Epidermal melanocyte (primary cell): ENCODE measurements around the gene INTS7.

Source experiments
- DNase-seq: peaks from one replicate; pipeline ENCODE4 v3.0.0; 2011; ENCODE audit warnings: low spot score; ENCODE audit not compliant: insufficient read length

Gene INTS7, protein sequence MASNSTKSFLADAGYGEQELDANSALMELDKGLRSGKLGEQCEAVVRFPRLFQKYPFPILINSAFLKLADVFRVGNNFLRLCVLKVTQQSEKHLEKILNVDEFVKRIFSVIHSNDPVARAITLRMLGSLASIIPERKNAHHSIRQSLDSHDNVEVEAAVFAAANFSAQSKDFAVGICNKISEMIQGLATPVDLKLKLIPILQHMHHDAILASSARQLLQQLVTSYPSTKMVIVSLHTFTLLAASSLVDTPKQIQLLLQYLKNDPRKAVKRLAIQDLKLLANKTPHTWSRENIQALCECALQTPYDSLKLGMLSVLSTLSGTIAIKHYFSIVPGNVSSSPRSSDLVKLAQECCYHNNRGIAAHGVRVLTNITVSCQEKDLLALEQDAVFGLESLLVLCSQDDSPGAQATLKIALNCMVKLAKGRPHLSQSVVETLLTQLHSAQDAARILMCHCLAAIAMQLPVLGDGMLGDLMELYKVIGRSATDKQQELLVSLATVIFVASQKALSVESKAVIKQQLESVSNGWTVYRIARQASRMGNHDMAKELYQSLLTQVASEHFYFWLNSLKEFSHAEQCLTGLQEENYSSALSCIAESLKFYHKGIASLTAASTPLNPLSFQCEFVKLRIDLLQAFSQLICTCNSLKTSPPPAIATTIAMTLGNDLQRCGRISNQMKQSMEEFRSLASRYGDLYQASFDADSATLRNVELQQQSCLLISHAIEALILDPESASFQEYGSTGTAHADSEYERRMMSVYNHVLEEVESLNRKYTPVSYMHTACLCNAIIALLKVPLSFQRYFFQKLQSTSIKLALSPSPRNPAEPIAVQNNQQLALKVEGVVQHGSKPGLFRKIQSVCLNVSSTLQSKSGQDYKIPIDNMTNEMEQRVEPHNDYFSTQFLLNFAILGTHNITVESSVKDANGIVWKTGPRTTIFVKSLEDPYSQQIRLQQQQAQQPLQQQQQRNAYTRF

DNA sequence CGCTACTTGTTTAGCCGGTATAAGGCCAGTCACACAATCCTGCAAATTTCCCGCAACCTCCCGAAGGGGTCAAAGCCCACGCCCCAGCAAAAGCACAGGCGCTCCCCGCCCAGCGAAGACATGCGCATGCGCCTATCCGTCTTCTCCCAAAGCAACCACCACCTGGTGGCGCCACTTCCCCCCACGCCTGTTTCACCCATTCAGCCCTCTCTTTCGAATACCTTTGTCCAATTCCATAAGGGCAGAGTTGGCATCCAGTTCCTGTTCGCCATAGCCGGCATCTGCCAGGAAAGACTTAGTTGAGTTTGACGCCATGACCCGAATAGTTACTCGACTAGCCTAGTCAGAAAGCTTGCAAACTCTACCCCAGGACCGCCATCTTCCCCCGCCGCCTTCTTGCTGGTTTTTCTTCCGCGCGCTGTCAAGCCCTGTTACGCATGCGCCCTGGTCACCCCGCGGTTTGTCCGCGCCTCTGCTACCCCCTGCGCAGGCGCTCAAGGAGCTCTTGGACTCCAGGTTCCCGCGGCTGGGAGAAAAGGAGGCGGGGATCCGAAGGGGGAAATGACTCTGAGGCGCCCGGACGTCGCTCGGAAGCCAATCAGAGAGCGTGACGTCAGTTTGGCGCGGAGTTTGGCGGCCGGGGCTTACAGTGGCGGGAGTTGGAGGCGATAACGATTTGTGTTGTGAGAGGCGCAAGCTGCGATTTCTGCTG lies at the start of gene INTS7, which contains the start of gene DTL:
Gene INTS7 (minus strand): TSS at position 435 of the 712 bp plus-strand sequence. CDS start 120 bp downstream, at position 315.
Gene DTL (plus strand): TSS at position 626 of the 712 bp plus-strand sequence. CDS start 143 bp downstream, outside the sequence.
- DNase-seq, result peak; percentile 96

DNA sequence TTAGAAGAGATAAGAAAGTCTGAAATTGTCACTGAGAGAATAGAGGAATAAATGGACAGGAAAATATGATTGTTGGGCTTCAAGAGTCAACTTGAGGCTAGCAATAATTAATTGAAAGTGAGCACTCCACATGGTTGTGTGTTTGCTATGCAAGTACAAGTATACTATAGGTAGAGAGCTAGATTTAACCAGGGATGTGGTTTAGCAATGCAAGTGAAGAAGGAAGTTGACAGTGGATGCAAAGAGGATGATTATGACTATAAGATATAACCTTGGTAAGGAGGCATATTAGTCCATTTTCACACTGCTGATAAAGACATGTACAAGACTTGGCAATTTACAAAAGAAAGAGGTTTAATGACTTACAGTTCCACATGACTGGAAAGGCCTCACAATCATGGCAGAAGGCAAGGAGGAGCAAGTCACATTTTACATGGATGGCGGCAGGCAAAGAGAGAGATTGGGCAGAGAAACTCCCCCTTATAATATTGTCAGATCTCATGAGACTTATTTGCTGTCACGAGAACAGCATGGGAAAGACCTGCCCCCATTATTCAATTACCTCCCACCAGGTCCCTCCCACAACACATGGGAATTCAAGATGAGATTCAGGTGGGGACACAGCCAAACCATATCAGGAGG lies 47.5 kb upstream of the INTS7 start:
- no peak for DNase-seq

DNA sequence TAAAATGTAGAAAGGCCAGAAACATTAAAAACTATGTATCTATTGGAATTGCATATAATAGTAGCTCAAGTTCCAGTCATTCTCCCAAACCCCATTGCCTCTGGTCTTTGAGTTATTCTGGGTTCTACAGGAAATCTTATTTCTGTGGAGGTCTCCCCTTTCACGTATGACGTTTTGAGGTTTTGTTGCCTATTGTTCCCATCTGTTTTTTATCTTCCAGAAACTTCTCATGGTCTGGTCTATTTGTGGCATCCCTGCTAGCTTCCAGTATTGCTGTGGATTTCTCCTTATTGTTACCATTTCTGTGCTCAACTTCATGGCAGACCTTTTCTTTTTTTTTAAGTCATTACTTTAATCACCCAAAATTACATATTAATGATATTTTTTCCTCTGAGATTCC lies 43.5 kb upstream of the INTS7 start:
- DNase-seq, result no peak

DNA sequence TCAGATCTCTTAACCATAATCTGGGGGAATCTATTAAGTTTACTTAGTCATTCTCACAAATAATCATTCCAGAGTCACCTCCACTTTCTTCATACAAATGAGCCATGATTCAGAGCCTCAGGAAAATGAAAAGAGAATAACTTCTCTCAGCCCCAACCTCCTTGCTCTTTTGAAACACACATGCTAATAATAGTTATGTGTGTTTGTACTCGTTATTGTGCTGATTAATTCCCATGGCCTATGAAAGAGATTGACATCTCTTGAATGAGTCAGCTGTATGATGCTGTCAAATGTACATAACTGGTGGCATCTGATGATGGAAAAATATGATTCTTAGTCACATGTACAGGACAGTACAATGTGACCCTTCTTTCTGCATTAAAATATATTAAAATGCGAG lies 41.7 kb upstream of the INTS7 start:
- no peak for DNase-seq

DNA sequence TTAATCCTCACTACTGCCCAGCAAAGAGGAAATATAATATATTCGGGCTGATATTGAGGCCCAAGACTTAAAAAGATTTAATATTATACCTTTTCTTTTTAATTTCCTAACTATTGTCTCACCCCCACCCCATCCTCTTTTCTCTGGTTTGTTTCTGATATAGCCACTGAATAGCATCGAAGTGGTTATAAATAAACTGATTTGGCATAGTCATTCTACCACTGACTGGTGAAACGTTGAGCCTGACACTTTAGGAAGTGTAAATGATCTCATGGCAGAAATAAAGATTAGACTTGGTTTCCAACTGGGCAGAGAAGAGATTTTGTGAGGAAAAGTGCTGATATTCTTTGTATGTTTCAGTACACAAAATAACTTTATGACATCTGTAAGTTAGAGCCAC lies 39.5 kb upstream of the INTS7 start:
- no peak for DNase-seq

DNA sequence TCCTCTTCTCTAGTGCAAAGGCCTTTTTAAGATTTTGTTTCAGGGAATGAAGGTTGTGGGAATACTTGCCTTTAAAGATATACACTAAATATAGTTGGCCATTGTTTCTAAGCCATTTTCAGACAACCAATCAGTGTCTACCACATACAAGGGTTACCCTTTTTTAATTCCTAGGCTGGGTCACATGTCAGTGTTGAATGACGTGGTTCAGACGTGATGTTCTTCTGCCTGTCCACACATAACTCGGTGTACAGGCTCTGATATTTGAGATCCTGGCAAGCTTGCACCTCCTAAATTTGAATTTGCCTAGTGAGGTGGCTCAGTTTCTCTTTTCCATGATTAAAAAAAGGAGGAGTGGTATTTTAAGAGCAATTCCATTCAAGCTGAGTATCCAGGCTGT lies 39.0 kb upstream of the INTS7 start:
- DNase-seq, result no peak

DNA sequence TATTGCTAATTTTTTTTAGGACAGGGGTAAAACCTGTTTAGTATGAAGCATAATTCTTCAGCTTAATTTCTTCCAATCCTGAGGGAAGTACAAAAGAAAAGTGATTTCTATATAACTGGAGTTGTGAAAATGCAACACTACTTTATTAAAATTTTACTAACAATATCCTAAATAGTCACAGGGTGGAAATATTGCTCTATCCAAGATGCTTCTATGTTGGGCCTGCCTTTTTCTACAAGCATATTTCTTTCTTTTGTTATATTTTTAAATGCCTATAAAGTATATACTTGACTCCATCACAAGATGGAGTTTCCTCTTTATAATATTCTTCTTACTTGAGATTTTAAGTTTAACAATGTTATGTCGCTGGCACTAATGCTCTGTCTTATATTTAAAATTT lies 38.1 kb upstream of the INTS7 start:
- DNase-seq, result no peak

DNA sequence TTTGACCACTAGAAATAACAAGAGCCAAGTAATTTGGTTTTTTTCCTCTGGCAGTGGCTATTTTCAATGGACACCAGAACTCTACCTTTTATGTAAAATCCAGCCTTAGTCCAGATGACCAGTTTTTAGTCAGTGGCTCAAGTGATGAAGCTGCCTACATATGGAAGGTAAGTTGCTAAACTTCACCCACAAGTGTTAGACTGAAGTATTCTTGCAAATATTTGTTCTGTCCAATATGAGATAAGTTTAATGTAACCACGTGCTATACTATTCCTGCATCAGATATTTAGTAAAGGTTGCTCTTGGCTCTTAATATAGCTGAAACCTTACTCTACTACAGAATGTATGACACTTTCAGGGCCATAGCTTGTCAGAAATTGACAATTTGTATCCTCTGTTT lies 36.7 kb upstream of the INTS7 start:
- DNase-seq, result no peak

DNA sequence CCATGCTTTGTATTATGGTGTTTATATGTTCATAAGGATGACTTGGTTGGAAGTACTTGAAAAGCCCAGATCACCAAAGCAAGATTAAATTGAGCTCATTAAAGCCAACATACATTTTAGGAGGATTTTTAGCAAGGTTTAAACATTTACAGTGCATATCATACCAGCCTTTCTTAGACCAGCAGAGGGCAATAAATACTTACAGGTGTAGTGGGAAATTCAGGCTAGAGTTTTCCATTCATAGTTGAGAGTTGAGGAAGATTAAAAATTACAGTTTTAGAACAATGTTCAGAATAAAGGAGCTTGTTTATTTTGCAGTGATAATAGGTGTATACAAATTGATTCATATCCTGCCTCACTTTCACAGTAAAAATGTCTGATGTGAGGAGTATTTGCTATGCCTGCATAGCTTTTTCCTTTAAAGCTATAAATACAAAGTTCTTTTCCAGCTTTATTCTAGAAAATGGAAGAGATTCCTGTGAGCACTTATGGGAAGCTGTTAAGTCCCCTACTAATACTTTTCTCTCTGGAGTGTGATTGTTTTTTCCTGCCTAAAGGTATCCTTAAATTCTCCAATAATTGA lies 35.5 kb upstream of the INTS7 start:
- DNase-seq, result peak; percentile 39

DNA sequence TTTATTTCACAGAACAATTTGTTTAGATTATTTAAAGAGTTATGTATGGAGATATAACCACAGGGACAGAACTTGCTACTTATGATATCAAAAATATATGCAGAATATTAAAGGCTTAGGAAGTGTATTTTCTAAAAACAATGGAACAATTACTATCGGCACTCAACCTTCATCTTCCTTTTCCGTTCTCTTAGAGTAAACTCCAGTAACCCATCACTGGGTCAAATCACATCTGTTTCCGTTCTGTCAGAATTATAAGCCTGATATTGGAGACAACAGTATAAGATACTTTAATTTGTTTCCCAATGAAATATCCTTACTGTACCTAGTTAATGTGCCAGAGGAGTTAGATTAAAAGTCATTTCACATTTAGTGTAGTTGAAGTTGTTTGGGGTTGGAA lies 32.4 kb upstream of the INTS7 start:
- no peak for DNase-seq

DNA sequence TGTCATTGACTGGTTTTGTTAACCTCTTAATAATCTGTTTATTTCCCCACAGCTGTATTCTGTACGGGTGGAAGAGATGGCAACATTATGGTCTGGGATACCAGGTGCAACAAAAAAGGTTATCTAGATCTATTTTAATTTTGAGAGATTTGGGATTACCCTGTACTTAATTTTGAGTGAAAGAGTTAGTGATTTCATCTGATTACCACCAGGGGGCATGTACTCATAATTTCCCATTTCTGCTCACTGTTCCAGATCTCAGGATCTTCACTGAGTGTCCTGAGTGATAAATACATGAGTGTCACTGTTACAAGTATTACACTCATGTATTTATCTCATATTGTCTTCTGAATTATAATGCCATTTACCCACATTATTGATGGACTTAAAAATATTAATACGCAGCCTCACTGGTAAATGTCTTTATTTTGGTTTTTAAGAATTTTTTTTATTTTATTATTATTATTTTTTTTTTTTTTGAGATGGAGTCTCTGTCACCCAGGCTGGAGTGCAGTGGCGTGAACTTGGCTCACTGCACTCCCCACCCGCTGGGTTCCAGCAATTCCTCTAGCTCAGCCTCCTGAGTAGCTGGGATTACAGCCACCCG lies 27.6 kb upstream of the INTS7 start:
- DNase-seq, result no peak

DNA sequence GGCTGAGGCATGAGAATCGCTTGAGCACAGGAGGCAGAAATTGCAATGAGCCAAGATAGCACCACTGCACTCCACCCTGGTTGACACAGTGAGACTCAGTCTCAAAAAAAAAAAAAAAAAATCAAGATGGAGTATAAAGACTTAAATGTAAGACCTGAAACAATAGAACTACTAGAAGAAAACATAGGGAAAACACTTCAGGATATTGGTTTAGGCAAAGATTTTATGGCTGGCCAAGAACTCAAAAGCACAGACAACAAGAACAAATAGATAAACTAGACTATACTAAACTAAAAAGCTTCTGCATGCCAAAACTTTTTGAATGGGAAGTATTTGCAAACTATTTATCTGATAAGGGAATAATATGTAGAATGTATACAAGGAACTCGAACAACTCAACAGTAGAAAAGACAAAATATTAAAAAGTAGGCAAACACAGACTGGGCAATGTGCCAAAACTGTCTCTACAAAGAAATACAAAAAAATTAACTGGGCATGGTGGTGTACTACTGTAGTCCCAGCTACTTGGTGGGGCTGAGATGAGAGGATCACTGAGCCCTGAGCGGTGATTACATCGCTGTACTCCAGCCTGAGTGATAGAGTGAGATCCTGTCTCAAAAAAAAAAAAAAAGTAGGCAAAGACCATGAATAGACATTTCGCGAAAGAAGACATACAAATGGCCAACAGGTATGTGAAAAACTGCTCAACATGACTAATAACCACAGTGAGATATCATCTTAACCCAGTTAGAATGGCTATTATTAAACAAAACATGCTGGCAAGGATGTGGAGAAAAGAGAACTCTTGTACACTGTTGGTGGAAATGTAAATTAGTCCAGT lies 25.5 kb upstream of the INTS7 start:
- no peak for DNase-seq

DNA sequence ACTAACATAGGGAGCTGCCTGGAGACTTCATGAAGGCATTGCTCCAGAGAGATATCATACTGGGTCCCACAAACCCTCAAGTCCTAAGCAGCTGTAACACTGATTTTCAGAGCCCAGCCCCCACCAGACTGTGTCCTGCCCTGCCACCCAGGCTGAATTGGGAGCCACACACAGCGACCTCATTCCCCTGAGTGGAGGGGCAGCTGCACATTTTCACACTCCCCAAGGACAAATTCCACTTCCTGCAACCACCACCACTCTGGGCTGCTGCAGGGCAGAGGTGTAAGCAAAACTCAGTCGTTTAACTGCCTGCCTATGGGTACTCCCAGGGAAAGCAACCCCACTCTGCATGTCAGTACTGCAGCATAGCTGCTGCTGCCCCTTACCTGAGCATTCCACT lies 20.0 kb upstream of the INTS7 start:
- no peak for DNase-seq

DNA sequence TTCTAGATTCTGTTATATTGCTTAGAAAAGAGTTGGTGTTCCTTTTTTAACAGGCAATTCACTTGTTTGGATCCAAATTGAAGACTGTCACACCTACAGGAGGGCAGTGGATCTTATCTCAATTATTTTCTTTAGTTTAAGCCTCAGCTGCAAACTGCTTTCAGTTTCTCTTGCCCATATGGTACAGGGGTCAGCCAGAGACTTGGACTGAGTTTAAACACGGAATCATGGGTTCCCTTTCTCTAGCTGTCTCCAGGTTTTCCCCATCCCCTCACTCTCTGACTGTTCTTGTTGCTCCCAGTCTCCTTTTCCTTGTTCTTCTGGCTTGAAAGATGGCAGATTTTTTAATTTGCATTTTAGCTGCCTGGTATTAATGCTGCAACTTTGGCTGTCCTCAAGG lies 18.6 kb upstream of the INTS7 start:
- DNase-seq, result no peak

DNA sequence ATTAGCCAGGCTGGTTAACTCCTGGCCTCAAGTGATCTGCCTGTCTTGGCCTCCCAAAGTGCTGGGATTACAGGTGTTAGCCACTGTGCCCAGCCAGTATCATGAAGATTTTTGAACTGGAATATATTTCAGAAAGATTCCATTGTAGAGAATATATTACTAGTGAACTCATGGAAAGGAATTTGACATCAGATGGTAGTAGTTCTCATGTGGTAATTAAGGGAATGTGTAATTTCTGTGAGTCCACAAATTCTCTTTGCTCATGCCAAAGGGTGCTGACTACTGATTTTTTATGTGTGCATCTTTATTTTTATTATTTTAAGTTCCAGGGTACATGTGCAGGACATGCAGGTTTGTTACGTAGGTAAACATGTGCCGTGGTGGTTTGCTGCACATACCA lies 10.6 kb upstream of the INTS7 start:
- DNase-seq, result no peak

DNA sequence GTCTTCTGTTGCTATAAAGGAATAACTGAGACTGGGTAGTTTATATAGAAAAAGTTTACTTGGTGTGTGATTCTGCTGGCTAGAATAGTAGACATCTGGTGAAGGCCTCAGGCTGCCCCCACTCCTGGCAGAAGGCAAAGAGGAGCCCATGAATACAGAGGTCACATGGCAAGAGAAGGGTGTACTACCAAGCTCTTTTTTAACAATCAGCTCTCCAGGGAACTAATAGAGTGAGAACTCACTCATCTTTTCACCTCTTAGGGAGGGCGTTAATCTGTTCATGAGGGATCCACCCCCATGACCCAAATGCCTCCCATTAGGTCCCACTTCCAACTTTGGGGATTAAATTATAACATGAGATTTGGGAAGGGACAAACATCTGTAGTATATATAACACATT lies 9.5 kb upstream of the INTS7 start:
- DNase-seq, result no peak

DNA sequence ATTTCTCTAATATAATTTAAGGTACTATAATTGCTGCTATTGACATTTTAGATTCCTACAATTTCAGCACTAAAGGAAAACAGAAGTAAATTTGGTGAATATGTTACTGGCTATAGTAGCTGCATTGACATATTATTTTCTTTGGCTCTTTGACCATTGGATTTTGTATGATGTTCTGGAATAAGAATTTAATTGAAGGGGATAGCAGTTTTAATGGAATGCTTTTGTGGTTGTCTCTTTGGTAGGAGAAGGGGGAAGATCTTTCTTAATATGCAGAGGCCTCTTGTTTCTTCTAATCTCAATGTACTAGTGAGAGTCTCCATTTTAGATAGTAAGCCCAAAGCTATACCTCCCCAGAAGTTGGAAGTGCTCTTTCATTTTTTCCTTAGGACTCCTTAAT lies 7.1 kb upstream of the INTS7 start:
- no peak for DNase-seq

DNA sequence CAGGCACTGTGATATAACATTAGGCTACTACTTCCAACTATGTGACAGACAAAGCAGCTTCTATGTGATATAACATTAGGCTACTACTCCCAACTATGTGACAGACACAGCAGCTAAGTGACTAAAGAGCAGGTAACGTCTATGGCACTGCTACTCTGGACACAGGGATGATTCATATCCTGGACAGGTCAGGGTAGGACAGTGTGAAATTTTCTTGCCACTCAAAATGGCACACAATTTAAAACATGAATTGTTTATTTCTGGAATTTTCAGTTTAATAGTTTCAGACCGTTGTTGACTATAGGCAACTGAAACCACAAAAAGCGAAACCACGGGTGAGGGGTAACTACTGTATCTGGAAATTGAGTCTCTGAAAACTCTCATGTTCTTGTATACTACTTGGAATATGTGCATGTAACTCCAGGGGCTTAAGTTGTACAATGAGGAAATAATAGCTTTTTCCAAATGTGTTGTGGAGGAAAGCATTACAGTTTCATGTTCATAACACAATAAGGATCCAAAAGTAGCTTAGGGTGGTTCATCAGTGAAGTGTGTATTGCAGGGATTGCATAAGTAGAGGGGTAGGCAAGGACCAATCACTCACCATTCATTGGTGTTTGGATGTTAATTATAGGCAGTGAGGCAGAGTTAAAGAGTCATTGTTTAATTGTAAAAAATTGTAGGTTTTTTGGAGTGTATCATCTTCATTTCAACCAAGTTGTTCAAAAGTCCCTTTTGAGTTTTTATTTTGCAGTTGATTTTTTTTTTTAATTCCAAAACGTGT lies 5.5 kb upstream of the INTS7 start:
- no peak for DNase-seq

DNA sequence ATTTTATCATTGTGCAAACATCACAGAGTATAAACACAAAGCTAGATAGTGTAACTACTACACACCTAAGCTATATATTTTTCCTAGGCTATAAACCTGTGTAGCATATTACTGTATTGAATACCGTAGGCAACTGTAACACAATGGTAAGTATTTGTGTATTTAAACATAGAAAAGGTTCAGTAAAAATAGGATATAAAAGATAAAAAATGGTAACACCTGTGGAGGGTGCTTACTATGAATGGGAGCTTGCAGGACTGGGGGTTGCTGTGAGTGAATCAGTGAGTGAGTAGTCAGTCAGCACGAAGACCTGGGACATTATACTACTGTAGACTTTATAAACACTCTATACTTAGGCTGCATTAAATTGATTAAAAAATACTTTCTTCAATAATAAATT lies 4.3 kb upstream of the INTS7 start:
- DNase-seq, result no peak
